B cell (primary cell): Measurements from ENCODE around the gene PIF1. TPM values are rescaled to one million over a fixed set of nuclear protein-coding genes. Genes with fewer than 3 reads are reported as not detected.
A peak's percentile ranks its signal among the peaks of the same experiment; 100 is the strongest.

Source experiments
- ATAC-seq: fragments of 200-7000 bp; cut with Tn5 transposase; one replicate; pipeline ENCODE4 v1.10.0; 2021; ENCODE audit warnings: low read depth, mild to moderate bottlenecking, moderate number of reproducible peaks, moderate library complexity
- CTCF ChIA-PET: fragments of 350-600 bp; sonication (Branson Sonifier 250); formaldehyde crosslinking; loops from one replicate; lab custom pipeline; 2021; ENCODE audit warnings: antibody characterized with exemption, inconsistent platforms; lab: Charles Lee
- POLR2A ChIA-PET: fragments of 350-600 bp; sonication (Branson Sonifier 250); formaldehyde crosslinking; loops from one replicate; lab custom pipeline; 2021; ENCODE audit warnings: antibody characterized with exemption; lab: Charles Lee
- DNase-seq: peaks from one replicate; pipeline ENCODE4 v3.0.0; 2013
- H2AFZ ChIP-seq: 2 replicates; pipeline ENCODE4 v1.6.1; 2012; ENCODE audit warnings: mild to moderate bottlenecking, low read depth, low read length; ENCODE audit not compliant: insufficient read depth, poor library complexity, severe bottlenecking
- H3K27ac ChIP-seq, 2 donors: 1 replicate in 1 of 2; 2 replicates in 1 of 2; pipeline ENCODE4 v1.5.1; 2012 to 2013; ENCODE audit warnings: low read length in 2 of 2, mild to moderate bottlenecking in 2 of 2, moderate library complexity in 1 of 2
- H3K27me3 ChIP-seq, 4 experiments: fragments of 200-600 bp in 1 of 4; sonication (generic) in 1 of 4; replicated peaks in 1 of 4; 1 replicate in 2 of 4; 2 replicates in 2 of 4; pipeline versions ENCODE4 v1.6.1 to v1.7.0; 2013 to 2016; ENCODE audit warnings: low read length in 3 of 4, mild to moderate bottlenecking in 2 of 4, mixed read lengths in 1 of 4, moderate library complexity in 1 of 4; ENCODE audit not compliant: insufficient read depth in 4 of 4, control insufficient read depth in 3 of 4; ENCODE audit errors: control extremely low read depth in 1 of 4
- H3K36me3 ChIP-seq, 2 experiments: replicated peaks in 1 of 2; 1 replicate in 1 of 2; 2 replicates in 1 of 2; pipeline versions ENCODE4 v1.6.1 to v1.7.1; 2013; ENCODE audit warnings: low read length in 1 of 2; ENCODE audit not compliant: insufficient read depth in 2 of 2, control insufficient read depth in 1 of 2; ENCODE audit errors: control extremely low read depth in 1 of 2, extremely low read depth in 1 of 2
- H3K4me1 ChIP-seq, 2 donors: fragments of 200-600 bp in 1 of 2; sonication (generic) in 1 of 2; 1 replicate in 1 of 2; 2 replicates in 1 of 2; pipeline versions ENCODE4 v1.5.1 to v1.6.1; 2013 to 2017; ENCODE audit warnings: low read length in 2 of 2; ENCODE audit not compliant: control insufficient read depth in 2 of 2, insufficient read depth in 2 of 2
- H3K4me2 ChIP-seq: replicated peaks from 2 replicates; pipeline ENCODE3; 2012; ENCODE audit warnings: mild to moderate bottlenecking, low read depth, low read length; ENCODE audit not compliant: poor library complexity, severe bottlenecking
- H3K4me3 ChIP-seq, 5 experiments: fragments of 200-600 bp in 1 of 5; sonication (generic) in 1 of 5; 1 replicate in 3 of 5; 2 replicates in 2 of 5; pipeline versions ENCODE4 v1.5.1 to v1.7.0; 2011 to 2016; ENCODE audit warnings: low read length in 4 of 5, mild to moderate bottlenecking in 4 of 5, low read depth in 2 of 5, control low read depth in 1 of 5, moderate library complexity in 1 of 5; ENCODE audit not compliant: insufficient read depth in 1 of 5; ENCODE audit errors: control extremely low read depth in 1 of 5, extremely low read depth in 1 of 5
- H3K79me2 ChIP-seq: fragments of 200-600 bp; sonication (generic); one replicate; pipeline ENCODE4 v1.6.0; 2016; ENCODE audit warnings: low read length; ENCODE audit not compliant: control insufficient read depth, insufficient read depth
- H3K9ac ChIP-seq: fragments of 200-600 bp; sonication (generic); 2 replicates; pipeline ENCODE4 v1.6.1; 2017; ENCODE audit warnings: mild to moderate bottlenecking, low read length, moderate library complexity
- H3K9me3 ChIP-seq, 3 donors: one replicate each; pipeline versions ENCODE4 v1.6.1 to v1.7.1; 2013; ENCODE audit warnings: low read length in 2 of 3; ENCODE audit not compliant: control insufficient read depth in 2 of 3, insufficient read depth in 1 of 3; ENCODE audit errors: control extremely low read depth in 1 of 3
- H4K20me1 ChIP-seq: 2 replicates; pipeline ENCODE4 v1.6.0; 2012; ENCODE audit warnings: mild to moderate bottlenecking, low read length; ENCODE audit not compliant: insufficient read depth, control insufficient read depth, poor library complexity, severe bottlenecking
- H3K27ac Mint-ChIP-seq: one replicate; pipeline ENCODE4 v1.8.0; 2021; ENCODE audit warnings: mixed read lengths
- H3K27me3 Mint-ChIP-seq: one replicate; pipeline ENCODE4 v1.8.0; 2021; ENCODE audit warnings: mixed read lengths
- H3K4me1 Mint-ChIP-seq: one replicate; pipeline ENCODE4 v1.8.0; 2021; ENCODE audit warnings: mixed read lengths
- H3K4me3 Mint-ChIP-seq: one replicate; pipeline ENCODE4 v1.8.0; 2021; ENCODE audit warnings: mixed read lengths
- H3K9me3 Mint-ChIP-seq: one replicate; pipeline ENCODE4 v1.8.0; 2022; ENCODE audit warnings: mixed read lengths; ENCODE audit not compliant: insufficient read depth
- CTCF ChIP-seq: fragments of 200-600 bp; IDR thresholded peaks from one replicate; pipeline ENCODE4 v1.8.0; 2022; ENCODE audit warnings: antibody characterized with exemption, mild to moderate bottlenecking
- EZH2 ChIP-seq: IDR thresholded peaks from 2 replicates; pipeline ENCODE4 v1.6.1; 2012; ENCODE audit warnings: borderline replicate concordance, low read depth, mild to moderate bottlenecking, moderate library complexity, low read length; ENCODE audit not compliant: insufficient read depth, poor library complexity, severe bottlenecking
- WGBS: methylation state at CpG from one replicate; pipeline ENCODE4 v1.1.5; 2013; ENCODE audit warnings: missing lambda C conversion rate; ENCODE audit not compliant: insufficient coverage; 5-methylcytosine and 5-hydroxymethylcytosine counted together
- intact Hi-C: fragments of 100-400 bp; cut with micrococcal nuclease; formaldehyde crosslinking; loops from one replicate; pipeline ENCODE4 v1.10.0; 2022
- polyA plus RNA-seq: library from polyadenylated mRNA; depleted of rRNA; stranded (reverse); fragments of >200 nt; gene quantifications from 2 replicates; pipeline ENCODE4 v1.2.3, GENCODE V29; 2012
- total RNA-seq, 2 donors: library from RNA; stranded (reverse); fragments of 120-200 nt in 1 of 2; gene quantifications; 1 replicate in 1 of 2; 2 replicates in 1 of 2; pipeline versions ENCODE4 v1.2.3 to v1.2.4, GENCODE V29; 2013 to 2022

PIF1 gene
- total and polyA plus RNA-seq, 2 donors (not counting 1 experiment from before 2014, with no cell fraction given): 2.0 to 6.2 TPM

GRCh38 chr15:64862408-64862807 lies 37.0 kb upstream of the PIF1 start:
- DNase-seq (no peak), ATAC-seq (no peak)
- Mint-ChIP-seq H3K9me3 (no peaks in the 10 kb centered on the region), H3K4me1 (peaks cover 36% of the 10 kb centered on the region), H3K4me3 (no peak overlapping the region), H3K27ac (peak overlapping the region; percentile 56), H3K27me3 (no peaks in the 10 kb centered on the region)
- intact Hi-C loops: no loop called here
- H4K20me1 ChIP-seq: peaks cover 50% of the 10 kb centered on the region
- H3K4me1 ChIP-seq: peaks cover 0 to 16% of the 10 kb centered on the region in 2 donors
- H3K79me2 ChIP-seq: peaks cover 26% of the 10 kb centered on the region
- H3K27ac ChIP-seq: no peak overlapping the region
- no peak overlapping the region for H3K9ac ChIP-seq
- ChIA-PET POLR2A (no interaction called here), CTCF (interaction anchor here (1.4 to 1.7 kb wide), 3 partner anchors 11 to 134 kb away, joined by 3 to 4 read pairs (median 4); no protein-coding TSS in a partner anchor)
- H3K27me3 ChIP-seq: no peaks in the 10 kb centered on the region
- H3K36me3 ChIP-seq: peaks cover 3 to 83% of the 10 kb centered on the region in 2 experiments
- no peaks in the 10 kb centered on the region for H3K9me3 ChIP-seq
- WGBS: no CpG with 5 or more reads among the region's 1 CpG
- H3K4me2 ChIP-seq: no peak overlapping the region
- TF ChIP-seq CTCF (no peak), EZH2 (no peak)
- H3K4me3 ChIP-seq: no peak overlapping the region
- H2AFZ ChIP-seq: no peak overlapping the region

GRCh38 chr15:64861960-64862359 lies 36.5 kb upstream of the PIF1 start:
- Histone ChIP-seq H3K36me3 (peaks cover 3 to 80% of the 10 kb centered on the region in 2 experiments), H3K27me3 (no peaks in the 10 kb centered on the region), H3K9me3 (no peaks in the 10 kb centered on the region), H3K4me1 (peaks cover 2 to 20% of the 10 kb centered on the region in 2 donors), H4K20me1 (peaks cover 55% of the 10 kb centered on the region), H3K27ac (no peak overlapping the region), H2AFZ (no peak overlapping the region), H3K9ac (no peak overlapping the region), H3K4me3 (no peak overlapping the region), H3K4me2 (no peak overlapping the region), H3K79me2 (peaks cover 31% of the 10 kb centered on the region)
- WGBS: 97% methylated on average over 4 of the region's 4 CpGs
- Mint-ChIP-seq H3K27ac (peak overlapping the region; percentile 41), H3K4me1 (peaks cover 40% of the 10 kb centered on the region), H3K9me3 (no peaks in the 10 kb centered on the region), H3K4me3 (no peak overlapping the region), H3K27me3 (no peaks in the 10 kb centered on the region)
- ATAC-seq (no peak), DNase-seq (no peak)
- intact Hi-C loops: no loop called here
- POLR2A ChIA-PET: no interaction called here
- CTCF ChIA-PET: interaction anchor here (0.9 to 1.7 kb wide), 4 partner anchors 11 to 134 kb away, joined by 3 to 4 read pairs (median 4); no protein-coding TSS in a partner anchor
- TF ChIP-seq CTCF (no peak), EZH2 (no peak)
